Activated naive CD4-positive, alpha-beta T cell treated with anti-CD3 and anti-CD28 coated beads, Interleukin-2, amount 50 U/mL, for 16 hours (primary cell): Measurements from ENCODE around the gene SLC5A5.

Experiments used
- DNase-seq: peaks from one replicate; pipeline ENCODE4 v3.0.0-alpha.2; 2020

SLC5A5 gene

DNA sequence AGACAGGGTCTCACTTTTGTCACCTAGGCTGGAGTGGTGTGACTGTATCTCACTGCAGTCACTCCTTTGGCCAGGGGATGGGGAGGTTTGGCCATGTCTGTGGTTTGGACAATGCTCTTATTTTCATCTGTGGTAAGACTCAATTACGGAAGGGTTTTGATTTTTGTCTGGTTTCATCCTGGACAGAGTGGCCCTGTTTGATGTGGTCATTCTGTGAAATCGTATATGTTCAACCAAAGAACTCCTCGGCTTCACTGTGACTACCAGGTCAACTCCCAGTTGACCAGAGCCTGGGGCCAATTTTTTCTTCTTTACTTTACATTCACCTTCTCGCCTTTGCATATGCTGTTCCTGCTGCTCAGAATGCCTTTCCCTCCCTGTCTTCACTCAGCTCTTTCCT is 54.3 kb downstream of the SLC5A5 start:
- no peak for DNase-seq

DNA sequence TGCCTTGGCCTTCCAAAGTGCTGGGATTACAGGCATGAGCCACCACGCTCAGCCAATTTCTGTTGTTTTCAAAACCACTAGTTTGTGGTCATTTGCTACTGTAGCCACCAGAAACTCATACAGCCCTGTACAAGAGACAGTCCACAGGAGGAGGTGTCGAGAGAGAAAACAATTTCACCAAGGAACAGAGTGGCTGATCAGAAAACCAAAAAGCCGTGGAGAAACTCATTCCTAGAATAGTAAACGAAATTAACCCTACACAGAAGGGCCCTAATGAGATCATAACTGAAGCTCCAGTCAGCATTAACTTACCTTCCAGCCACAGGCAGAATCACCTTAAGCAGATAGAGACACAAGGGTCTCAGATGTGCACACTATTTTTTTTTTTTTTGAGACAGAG is 57.3 kb downstream of the SLC5A5 start:
- DNase-seq = no peak

- DNase-seq = no peak
Observed at GRCh38 chr19:17931532-17932191, 59.9 kb downstream of the SLC5A5 start.

DNA sequence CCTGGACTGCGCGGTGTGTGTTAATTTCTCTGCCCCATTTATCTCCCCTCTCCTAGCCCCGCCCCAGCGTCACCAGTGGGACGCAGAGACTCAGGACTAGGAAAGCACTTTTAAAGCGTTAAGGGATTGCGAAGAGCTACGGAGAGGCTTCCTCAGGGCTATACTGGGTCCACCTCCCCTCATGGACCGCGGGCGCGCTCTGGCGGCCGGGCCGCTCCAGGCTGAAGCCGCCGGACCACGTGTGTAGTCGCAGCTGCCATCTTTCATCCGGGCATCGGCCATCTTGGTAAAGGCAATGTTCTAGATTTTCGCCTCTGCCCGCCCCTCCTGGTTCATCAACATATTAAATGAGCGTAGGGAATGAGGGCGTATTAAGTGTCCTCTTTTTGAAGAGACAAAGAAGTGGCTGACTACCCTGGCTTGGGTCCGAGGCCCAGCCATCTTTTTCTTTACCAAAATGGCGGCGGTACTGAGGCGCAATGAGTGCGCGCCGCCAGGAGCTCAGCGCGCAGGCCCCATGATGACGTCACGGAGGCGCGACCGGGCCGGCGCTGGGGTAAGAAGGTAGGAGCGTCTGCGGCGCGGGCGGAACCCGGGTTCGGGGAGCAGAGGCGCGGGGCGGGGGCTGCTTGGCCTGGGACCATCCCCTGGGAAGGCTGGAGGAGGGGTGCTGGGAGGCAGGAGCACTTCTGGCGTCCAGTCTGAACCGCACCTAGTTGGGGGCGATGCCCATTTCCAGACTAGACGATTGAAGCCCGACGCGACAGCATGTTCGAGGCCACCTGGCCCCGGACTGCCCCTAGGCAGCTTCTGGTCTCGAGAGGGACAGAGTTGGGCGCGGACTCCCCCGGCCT is 61.0 kb downstream of the SLC5A5 start, which contains the start of gene CCDC124:
Gene CCDC124, plus strand, starts transcription at position 531 of the 854 bp plus-strand sequence. CDS start 3,406 bp downstream, outside the sequence.
- peak; percentile 92 for DNase-seq

- no peak for DNase-seq
Observed at GRCh38 chr19:17933414-17934129, 61.8 kb downstream of the SLC5A5 start.

DNA sequence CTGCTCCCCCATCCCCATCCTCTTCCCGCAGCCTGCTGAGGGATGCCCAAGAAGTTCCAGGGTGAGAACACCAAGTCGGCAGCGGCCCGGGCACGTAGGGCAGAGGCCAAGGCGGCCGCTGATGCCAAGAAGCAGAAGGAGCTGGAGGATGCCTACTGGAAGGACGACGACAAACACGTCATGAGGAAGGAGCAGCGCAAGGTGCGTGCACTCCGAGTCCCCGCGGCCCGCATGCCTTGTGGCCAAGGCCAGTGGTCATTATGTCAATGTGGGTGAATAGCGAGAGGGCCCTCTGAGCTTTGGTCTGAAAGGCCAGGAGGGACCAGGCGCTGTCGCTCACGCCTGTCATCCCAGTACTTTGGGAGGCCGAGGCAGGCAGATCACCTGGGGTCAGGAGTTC is 64.6 kb downstream of the SLC5A5 start:
- no peak for DNase-seq

- DNase-seq = no peak
Observed at GRCh38 chr19:17937371-17937900, 65.7 kb downstream of the SLC5A5 start.

DNA sequence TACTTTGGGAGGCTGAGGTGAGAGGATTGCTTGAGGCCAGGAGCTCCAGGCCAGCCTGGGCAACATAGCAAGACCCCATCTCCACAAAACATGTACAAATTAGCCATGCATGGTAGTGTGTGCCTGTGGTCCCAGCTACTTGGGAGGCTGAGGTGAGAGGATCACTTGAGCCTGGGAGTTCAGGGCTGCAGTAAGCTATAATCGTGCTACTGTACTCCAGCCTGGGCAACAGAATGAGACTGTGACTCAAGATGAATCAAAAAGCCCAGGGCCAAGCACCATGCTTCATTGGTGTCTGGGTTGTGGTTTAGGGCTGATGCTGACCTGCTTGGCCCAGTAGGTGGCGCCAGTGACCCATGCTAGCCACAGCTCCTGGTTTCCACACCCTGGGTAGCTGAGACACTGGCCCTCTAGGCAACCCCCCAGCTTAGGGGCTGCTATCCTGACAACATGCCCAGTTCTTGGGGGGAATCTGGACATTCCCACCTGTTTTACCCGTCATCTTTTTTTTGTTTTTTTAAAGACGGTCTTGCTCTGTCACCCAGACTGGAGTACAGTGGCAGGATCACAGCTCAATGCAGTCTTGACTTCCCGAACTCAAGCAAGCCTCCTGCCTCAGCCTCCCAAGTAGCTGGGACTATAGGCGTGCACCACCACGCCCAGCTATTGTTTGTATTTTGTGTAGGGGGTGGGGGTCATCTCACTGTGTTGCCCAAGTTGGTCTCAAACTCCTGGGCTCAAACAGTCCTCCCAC is 66.5 kb downstream of the SLC5A5 start:
- peak; percentile 82 for DNase-seq

DNA sequence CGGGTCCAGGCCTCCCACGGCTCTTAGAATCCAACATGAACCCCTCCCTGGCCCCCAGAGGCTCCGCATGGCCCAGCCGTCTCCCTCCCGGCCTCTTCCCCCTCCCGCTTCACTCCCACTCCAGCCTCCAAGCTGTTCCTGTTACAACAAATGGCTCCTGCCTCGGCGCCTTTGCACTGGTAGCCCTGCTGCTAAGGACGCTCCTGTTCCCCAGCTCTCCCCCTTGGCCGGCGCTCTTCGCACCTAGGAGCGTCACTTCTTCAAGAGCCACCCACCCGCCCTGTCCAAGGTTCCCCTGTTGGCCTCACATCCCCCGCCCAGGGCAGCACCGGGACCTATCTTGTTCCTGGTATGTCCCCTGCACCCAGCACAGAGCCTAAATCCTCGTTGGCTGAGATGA is 70.4 kb downstream of the SLC5A5 start:
- DNase-seq = no peak

DNA sequence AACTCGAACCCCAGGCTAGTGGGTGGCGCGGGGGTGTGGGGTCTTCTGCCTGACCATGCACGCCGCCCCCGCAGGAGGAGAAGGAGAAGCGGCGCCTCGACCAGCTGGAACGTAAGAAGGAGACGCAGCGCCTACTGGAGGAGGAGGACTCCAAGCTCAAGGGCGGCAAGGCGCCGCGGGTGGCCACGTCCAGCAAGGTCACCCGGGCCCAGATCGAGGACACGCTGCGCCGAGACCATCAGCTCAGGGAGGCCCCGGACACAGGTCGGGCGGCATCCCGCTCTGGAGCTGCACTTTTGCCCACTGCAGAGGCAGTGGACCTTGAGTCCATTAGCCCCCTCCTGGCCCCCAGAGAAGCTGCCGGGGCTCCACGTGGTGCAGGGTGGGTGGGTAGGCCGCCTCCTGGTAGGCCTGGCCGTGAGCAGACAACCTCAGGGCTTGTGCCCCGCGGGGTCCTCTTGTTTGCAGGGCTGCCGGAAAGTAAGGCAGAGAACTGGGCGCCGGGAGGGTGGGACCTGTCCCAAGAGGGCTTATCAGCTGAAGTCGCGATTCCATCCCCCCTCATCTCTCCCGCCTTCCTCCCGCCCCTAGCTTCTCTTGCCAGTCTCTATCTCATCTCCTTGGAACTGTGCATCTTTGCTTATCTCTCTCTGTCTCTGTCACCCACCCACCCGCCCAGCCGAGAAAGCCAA is 71.0 kb downstream of the SLC5A5 start:
- no peak for DNase-seq

- no peak for DNase-seq
Observed at GRCh38 chr19:17943274-17944221, 71.8 kb downstream of the SLC5A5 start.

- no peak for DNase-seq
Observed at GRCh38 chr19:17944301-17944700, 72.6 kb downstream of the SLC5A5 start.
